Mesothelial cell of epicardium (in vitro differentiated cells): ENCODE data around the gene AARS2. TPM values are rescaled to one million over a fixed set of nuclear protein-coding genes. Genes with fewer than 3 reads are reported as not detected.
A peak's percentile ranks its signal among the peaks of the same experiment; 100 is the strongest.

ENCODE experiments used
- DNase-seq, 2 experiments: peaks; one replicate each; pipeline ENCODE4 v3.0.0; 2021; ENCODE audit warnings: low spot score in 2 of 2; ENCODE audit not compliant: unreplicated experiment in 2 of 2
- H3K27ac Mint-ChIP-seq: 2 replicates; pipeline ENCODE4 v1.8.0; 2021; ENCODE audit warnings: mixed read lengths
- H3K27me3 Mint-ChIP-seq: 2 replicates; pipeline ENCODE4 v1.8.0; 2021; ENCODE audit warnings: low read depth, mixed read lengths
- H3K36me3 Mint-ChIP-seq: 2 replicates; pipeline ENCODE4 v1.8.0; 2021; ENCODE audit warnings: mixed read lengths
- H3K4me1 Mint-ChIP-seq: 2 replicates; pipeline ENCODE4 v1.8.0; 2021; ENCODE audit warnings: mixed read lengths
- H3K4me3 Mint-ChIP-seq: 2 replicates; pipeline ENCODE4 v1.8.0; 2021; ENCODE audit warnings: mild to moderate bottlenecking, moderate library complexity, mixed read lengths
- H3K9me3 Mint-ChIP-seq: 2 replicates; pipeline ENCODE4 v1.8.0; 2021; ENCODE audit warnings: mixed read lengths
- CTCF ChIP-seq: fragments of 200-600 bp; sonication (generic); IDR thresholded peaks from one replicate; pipeline ENCODE4 v1.5.0; 2021; ENCODE audit warnings: antibody characterized with exemption; ENCODE audit not compliant: unreplicated experiment
- total RNA-seq: library from RNA; stranded (reverse); gene quantifications from 3 replicates; pipeline ENCODE4 v1.2.1, GENCODE V29; 2021

Gene AARS2
- total RNA-seq, 1 donor from 2014 or later: 33.4 TPM

GRCh38 chr6:44265007-44265721 lies 48.0 kb downstream of the AARS2 start, which contains the start of gene NFKBIE:
Gene NFKBIE, minus strand, starts transcription at chr6:44265551. Its CDS starts 205 bp downstream, at chr6:44265346.
- TF ChIP-seq CTCF: no peak
- peak; percentile 93 to 96 for DNase-seq

GRCh38 chr6:44264154-44265006 lies 48.8 kb downstream of the AARS2 start:
- no peak for DNase-seq
- Mint-ChIP-seq H3K27me3 (peaks cover 24% of the 10 kb centered on the region), H3K27ac (peak overlapping the region; percentile 84), H3K4me1 (peaks cover 28% of the 10 kb centered on the region), H3K36me3 (no peaks in the 10 kb centered on the region), H3K4me3 (peak overlapping the region; percentile 82), H3K9me3 (no peaks in the 10 kb centered on the region)
- TF ChIP-seq CTCF: no peak

More at GRCh38 chr6:44265007-44265721, 48.0 kb downstream of the AARS2 start, which contains the start of gene NFKBIE:
- H3K4me1 Mint-ChIP-seq: peaks cover 31% of the 10 kb centered on the region
- no peaks in the 10 kb centered on the region for H3K36me3 Mint-ChIP-seq
- peak within 1 kb of the TSS; percentile 82 for H3K4me3 Mint-ChIP-seq
- peaks cover 31% of the 10 kb centered on the region for H3K27me3 Mint-ChIP-seq
- peak within 1 kb of the TSS; percentile 84 for H3K27ac Mint-ChIP-seq
- no peaks in the 10 kb centered on the region for H3K9me3 Mint-ChIP-seq

GRCh38 chr6:44263354-44264100 lies 49.6 kb downstream of the AARS2 start:
- Mint-ChIP-seq H3K9me3 (no peaks in the 10 kb centered on the region), H3K27me3 (peaks cover 15% of the 10 kb centered on the region), H3K4me1 (peaks cover 28% of the 10 kb centered on the region), H3K4me3 (peak overlapping the region; percentile 82), H3K27ac (peak overlapping the region; percentile 39), H3K36me3 (no peaks in the 10 kb centered on the region)
- no peak for TF ChIP-seq CTCF
- no peak for DNase-seq

GRCh38 chr6:44262467-44263353 lies 50.4 kb downstream of the AARS2 start:
- Mint-ChIP-seq H3K36me3 (no peaks in the 10 kb centered on the region), H3K27me3 (peaks cover 7% of the 10 kb centered on the region), H3K4me1 (peaks cover 32% of the 10 kb centered on the region), H3K4me3 (peak overlapping the region; percentile 82), H3K9me3 (no peaks in the 10 kb centered on the region), H3K27ac (peak overlapping the region; percentile 39)
- no peak for TF ChIP-seq CTCF
- DNase-seq: no peak

- no peak overlapping the region for H3K4me3 Mint-ChIP-seq
- H3K27me3 Mint-ChIP-seq: no peaks in the 10 kb centered on the region
- H3K27ac Mint-ChIP-seq: no peak overlapping the region
- TF ChIP-seq CTCF: no peak
- H3K36me3 Mint-ChIP-seq: no peaks in the 10 kb centered on the region
- H3K4me1 Mint-ChIP-seq: peaks cover 35% of the 10 kb centered on the region
- no peaks in the 10 kb centered on the region for H3K9me3 Mint-ChIP-seq
- DNase-seq: no peak
Observed at GRCh38 chr6:44261581-44261980, 51.6 kb downstream of the AARS2 start.
